Adrenal gland (tissue), 12 donors: Measurements from ENCODE around the gene LRRC4C. TPM values are rescaled to one million over a fixed set of nuclear protein-coding genes. Genes with fewer than 3 reads are reported as not detected.
A peak's percentile ranks its signal among the peaks of the same experiment; 100 is the strongest.

ENCODE experiments used
- DNase-seq, 7 donors: peaks; one replicate each; pipeline ENCODE4 v3.0.0-alpha.2; 2019 to 2020
- H3K27ac ChIP-seq, 5 donors: fragments of 200-600 bp; sonication (generic) in 4 of 5; 1 replicate in 3 of 5; 2 replicates in 2 of 5; pipeline versions ENCODE4 v1.5.1 to v1.8.0; 2016 to 2020; ENCODE audit warnings: mild to moderate bottlenecking in 1 of 5
- H3K27me3 ChIP-seq: fragments of 200-600 bp; 2 replicates; pipeline ENCODE4 v1.8.0; 2021
- H3K36me3 ChIP-seq, 2 donors: fragments of 200-600 bp; replicated peaks in 1 of 2; 1 replicate in 1 of 2; 2 replicates in 1 of 2; pipeline versions ENCODE4 v1.5.1 to v1.8.0; 2018 to 2022
- H3K4me1 ChIP-seq, 2 donors: fragments of 200-600 bp; replicated peaks in 1 of 2; 1 replicate in 1 of 2; 2 replicates in 1 of 2; pipeline versions ENCODE4 v1.5.1 to v1.8.0; 2018 to 2021
- H3K4me3 ChIP-seq, 4 donors: fragments of 200-600 bp; sonication (generic) in 3 of 4; one replicate each; pipeline ENCODE4 v1.5.1; 2016 to 2018
- H3K9me3 ChIP-seq, 3 donors: fragments of 200-600 bp; sonication (generic) in 1 of 3; replicated peaks in 1 of 3; 1 replicate in 2 of 3; 2 replicates in 1 of 3; pipeline versions ENCODE4 v1.5.1 to v1.8.0; 2016 to 2021
- CTCF ChIP-seq, 6 experiments: fragments of 450-650 bp in 4 of 6; fragments of 200-600 bp in 2 of 6; sonication (generic) in 1 of 6; IDR thresholded peaks; 1 replicate in 5 of 6; 2 replicates in 1 of 6; pipeline versions ENCODE4 v1.5.1 to v1.8.0; 2016 to 2021; ENCODE audit warnings: antibody characterized with exemption in 6 of 6, mild to moderate bottlenecking in 2 of 6, moderate library complexity in 1 of 6
- POLR2A ChIP-seq, 2 donors: fragments of 450-650 bp; IDR thresholded peaks; one replicate each; pipeline ENCODE4 v1.6.1; 2017; ENCODE audit warnings: antibody characterized with exemption in 2 of 2, mild to moderate bottlenecking in 2 of 2, moderate library complexity in 1 of 2
- WGBS, 4 donors: extraction: QIAGEN DNeasy Blood & Tissue Kit in 2 of 4; methylation state at CpG; one replicate each; pipeline versions ENCODE4 v1.1.5 to v1.1.7; 2013 to 2017; 5-methylcytosine and 5-hydroxymethylcytosine counted together
- intact Hi-C, 2 donors: fragments of 100-400 bp; cut with DNase I; formaldehyde crosslinking; loops; one replicate each; pipeline versions ENCODE4 v1.14.1 to v1.15.0; 2022 to 2023
- polyA plus RNA-seq, 3 donors: library from polyadenylated mRNA; stranded (reverse); fragments of 200-250 nt in 2 of 3; fragments of 350-450 nt in 1 of 3; fragmentation: Illumina TruSeq in 1 of 3; extraction: RNeasy Lipid Tissue Mini Kit (QIAGEN cat#74804) in 1 of 3; gene quantifications; one replicate each; pipeline ENCODE4 v1.2.3, GENCODE V29; 2013 to 2014
- total RNA-seq, 9 donors: library from RNA; depleted of rRNA in 4 of 9; stranded (reverse); fragments of >200 nt in 4 of 9; fragments of 120-200 nt in 1 of 9; fragmentation: NEBNext Ultra II Directional in 1 of 9; extraction: Animal tissue kit (Norgen Biotek cat#: 25700) in 1 of 9; gene quantifications; one replicate each; pipeline versions ENCODE4 v1.1.0 to v1.2.4, GENCODE V29; 2013 to 2023
- donor health status: healthy with polysubstance abuse.
- donor health status: Bipolar disorder and iron deficiency.
- donor health status: DM: yes; HTN: yes; CAD: no.
- donor health status: DM: no; HTN: no; CAD: no.
- donor health status: DM: no; HTN: no; CAD: no.
- donor health status: DM: yes; HTN: yes; CAD: no.

Gene LRRC4C
- total and polyA plus RNA-seq, 12 donors: 1.0 to 10.6 (median 5.5) TPM

GRCh38 chr11:40722179-40722795, 737.2 kb downstream of the LRRC4C start:
- 39 to 51% (median 49%) methylated on average over 10 of the region's 10 CpGs for WGBS, 4 donors
- Histone ChIP-seq H3K4me3 (no peak overlapping the region), H3K9me3 (no peaks in the 10 kb centered on the region), H3K27me3 (no peaks in the 10 kb centered on the region), H3K4me1 (no peaks in the 10 kb centered on the region), H3K27ac (no peak overlapping the region), H3K36me3 (no peaks in the 10 kb centered on the region)
- DNase-seq: peak in 3 of 7 donors; percentile 6 to 23 (median 17)
- TF ChIP-seq CTCF (IDR thresholded peaks at IDR 0.05): peak in 2 of 6 experiments; percentile 28
- TF ChIP-seq POLR2A (IDR thresholded peaks at IDR 0.05): no peak
- intact Hi-C loops: no loop called here

DNA sequence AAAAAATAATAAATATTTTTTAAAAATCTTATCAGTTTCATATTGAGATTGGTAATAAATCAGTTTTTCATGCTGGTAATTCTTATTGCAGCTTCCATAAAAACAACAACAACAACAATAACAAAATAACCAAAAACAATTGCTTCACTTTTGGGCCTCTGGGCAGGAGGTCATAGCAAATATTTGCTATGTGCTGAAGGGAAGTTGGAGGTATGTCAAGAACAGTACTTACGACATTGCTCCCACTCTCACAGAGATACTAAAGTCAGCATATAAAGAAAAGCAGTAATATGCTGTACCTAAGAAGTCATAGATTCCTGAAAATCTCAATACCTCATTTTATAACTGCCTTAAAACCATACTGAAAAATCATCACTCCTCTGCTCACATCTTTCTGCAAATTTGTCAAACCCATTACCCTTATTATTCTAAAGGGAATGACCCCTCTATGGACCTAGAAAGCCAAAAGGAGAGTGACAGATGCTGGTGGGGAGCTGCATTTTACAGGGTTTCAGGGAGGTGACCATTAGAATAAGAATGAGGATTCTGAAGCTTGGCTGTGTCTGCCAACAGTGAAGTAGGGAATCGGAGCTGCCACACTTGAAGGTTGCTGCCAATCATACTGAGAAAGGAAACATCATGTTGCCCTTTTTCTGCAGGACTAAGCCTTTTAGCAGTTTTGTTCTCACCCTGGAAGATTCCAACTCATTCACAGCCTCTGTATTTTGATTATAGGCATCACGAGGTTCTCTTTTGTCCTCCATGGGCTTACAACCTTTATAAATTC, 742.9 kb downstream of the LRRC4C start:
- Histone ChIP-seq H3K27me3 (no peaks in the 10 kb centered on the region), H3K9me3 (no peaks in the 10 kb centered on the region), H3K4me3 (no peak overlapping the region), H3K36me3 (no peaks in the 10 kb centered on the region), H3K4me1 (no peaks in the 10 kb centered on the region), H3K27ac (no peak overlapping the region)
- no peak for DNase-seq
- WGBS, 4 donors: 45 to 68% (median 59%) methylated on average over 3 of the region's 3 CpGs
- TF ChIP-seq POLR2A (IDR thresholded peaks at IDR 0.05) (no peak), CTCF (IDR thresholded peaks at IDR 0.05) (no peak)
- intact Hi-C loops: no loop called here

DNA sequence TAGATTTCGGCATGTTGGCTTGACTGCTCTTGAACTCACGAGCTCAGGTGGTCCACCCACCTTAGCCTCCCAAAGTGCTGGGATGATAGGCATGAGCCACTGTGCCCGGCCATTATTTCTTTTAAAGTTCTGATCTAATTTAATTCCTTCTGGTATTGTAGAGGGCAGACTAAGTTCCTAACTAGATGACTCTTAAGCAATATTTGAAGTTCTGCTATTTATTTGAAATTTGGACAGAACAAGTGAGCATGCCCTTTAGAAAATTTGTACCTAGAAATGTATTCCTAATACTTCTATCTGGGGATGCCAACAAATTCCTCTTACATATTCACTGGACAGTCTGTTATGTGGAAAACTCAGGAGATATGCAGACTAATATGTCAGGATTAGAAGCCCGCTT, 746.4 kb downstream of the LRRC4C start:
- no peaks in the 10 kb centered on the region for H3K27me3 ChIP-seq
- TF ChIP-seq CTCF (IDR thresholded peaks at IDR 0.05): no peak
- no peak for TF ChIP-seq POLR2A (IDR thresholded peaks at IDR 0.05)
- H3K4me3 ChIP-seq: no peak overlapping the region
- no peaks in the 10 kb centered on the region for H3K36me3 ChIP-seq
- intact Hi-C loops: no loop called here
- H3K9me3 ChIP-seq: no peaks in the 10 kb centered on the region
- H3K27ac ChIP-seq: no peak overlapping the region
- no peak for DNase-seq
- H3K4me1 ChIP-seq: no peaks in the 10 kb centered on the region
- WGBS, 4 donors: 84 to 91% (median 89%) methylated on average over 4 of the region's 4 CpGs

DNA sequence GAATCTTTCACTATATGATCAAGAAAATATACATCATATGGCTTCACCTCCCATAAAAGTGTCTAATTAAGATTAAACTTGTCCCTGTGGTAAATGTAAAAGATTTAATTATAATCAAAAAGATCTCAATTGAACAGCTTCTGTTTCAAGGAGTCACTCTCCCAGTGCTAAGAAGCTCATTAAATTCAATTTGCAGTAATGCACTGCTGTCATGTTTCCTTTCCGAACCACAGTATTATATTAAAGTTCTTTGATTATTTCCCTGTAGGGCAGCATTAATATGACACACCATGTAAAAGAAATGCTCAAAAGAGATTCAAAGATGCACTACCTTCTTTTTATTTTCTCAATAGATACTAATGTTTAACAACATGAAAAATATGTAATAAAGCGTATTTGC, 758.4 kb downstream of the LRRC4C start:
- TF ChIP-seq CTCF (IDR thresholded peaks at IDR 0.05) (no peak), POLR2A (IDR thresholded peaks at IDR 0.05) (no peak)

More for the DNA sequence above, 758.4 kb downstream of the LRRC4C start:
- no peaks in the 10 kb centered on the region for H3K9me3 ChIP-seq
- H3K27ac ChIP-seq: no peak overlapping the region
- no peaks in the 10 kb centered on the region for H3K4me1 ChIP-seq
- intact Hi-C loops: no loop called here
- no peaks in the 10 kb centered on the region for H3K36me3 ChIP-seq
- no peaks in the 10 kb centered on the region for H3K27me3 ChIP-seq
- H3K4me3 ChIP-seq: no peak overlapping the region
- DNase-seq: no peak
- WGBS, 4 donors: 41 to 89% (median 69%) methylated on average over 2 of the region's 2 CpGs
